HuH-7 (cell line): ENCODE results near the gene CHN1.

Experiments used
- DNase-seq: peaks from one replicate; pipeline ENCODE4 v3.0.0; 2011; ENCODE audit warnings: low spot score

Gene CHN1

GRCh38 chr2:174870787-174871186 is 134.4 kb downstream of the CHN1 start:
- DNase-seq = no peak

- no peak for DNase-seq
Measured at GRCh38 chr2:174868878-174869277, 136.3 kb downstream of the CHN1 start.

GRCh38 chr2:174866421-174866820 is 138.8 kb downstream of the CHN1 start:
- no peak for DNase-seq

- DNase-seq = no peak
Measured at GRCh38 chr2:174863183-174863582, 142.0 kb downstream of the CHN1 start.

GRCh38 chr2:174859563-174860169 is 145.5 kb downstream of the CHN1 start:
- DNase-seq = no peak

GRCh38 chr2:174858745-174859144 is 146.4 kb downstream of the CHN1 start:
- DNase-seq = no peak

GRCh38 chr2:174856447-174856846 is 148.7 kb downstream of the CHN1 start:
- no peak for DNase-seq

- DNase-seq = no peak
Measured at GRCh38 chr2:174846941-174847938, 157.9 kb downstream of the CHN1 start.

GRCh38 chr2:174846218-174846617 is 159.0 kb downstream of the CHN1 start:
- no peak for DNase-seq

- no peak for DNase-seq
Measured at GRCh38 chr2:174844295-174844708, 160.9 kb downstream of the CHN1 start.

- DNase-seq = no peak
Measured at GRCh38 chr2:174842496-174842895, 162.7 kb downstream of the CHN1 start.

GRCh38 chr2:174841936-174842335 is 163.2 kb downstream of the CHN1 start:
- DNase-seq = no peak

- no peak for DNase-seq
Measured at GRCh38 chr2:174841350-174841749, 163.8 kb downstream of the CHN1 start.

- DNase-seq = no peak
Measured at GRCh38 chr2:174840436-174840835, 164.7 kb downstream of the CHN1 start.

GRCh38 chr2:174839662-174840061 is 165.5 kb downstream of the CHN1 start:
- no peak for DNase-seq

- no peak for DNase-seq
Measured at GRCh38 chr2:174836995-174837390, 168.2 kb downstream of the CHN1 start.

- no peak for DNase-seq
Measured at GRCh38 chr2:174836377-174836994, 168.7 kb downstream of the CHN1 start.

- no peak for DNase-seq
Measured at GRCh38 chr2:174835797-174836255, 169.4 kb downstream of the CHN1 start.

- DNase-seq = no peak
Measured at GRCh38 chr2:174833737-174834136, 171.4 kb downstream of the CHN1 start.

- DNase-seq = no peak
Measured at GRCh38 chr2:174830561-174830960, 174.6 kb downstream of the CHN1 start.

- no peak for DNase-seq
Measured at GRCh38 chr2:174829550-174829949, 175.6 kb downstream of the CHN1 start.
